AG10803 (cell line): ENCODE data around the gene ADD1.
A peak's percentile ranks its signal among the peaks of the same experiment; 100 is the strongest.

ENCODE experiments used
- DNase-seq: peaks from one replicate; pipeline ENCODE4 v3.0.0; 2010; ENCODE audit warnings: low read depth
- H3K4me3 ChIP-seq: 2 replicates; pipeline ENCODE4 v1.5.1; 2011; ENCODE audit warnings: mild to moderate bottlenecking, low read length, control low read depth
- CTCF ChIP-seq: conservative IDR thresholded peaks from 2 replicates; pipeline ENCODE4 v1.5.1; 2011; ENCODE audit warnings: mild to moderate bottlenecking, low read length, control low read depth, inconsistent platforms

ADD1 gene

GRCh38 chr4:2797545-2798305, 45.9 kb upstream of the ADD1 start:
- no peak overlapping the region for H3K4me3 ChIP-seq
- no peak for DNase-seq
- no peak for TF ChIP-seq CTCF

- no peak for DNase-seq
- H3K4me3 ChIP-seq, result no peak overlapping the region
- no peak for TF ChIP-seq CTCF
Measured at GRCh38 chr4:2798399-2799223, 45.0 kb upstream of the ADD1 start.

- no peak overlapping the region for H3K4me3 ChIP-seq
- TF ChIP-seq CTCF, result no peak
- no peak for DNase-seq
Measured at GRCh38 chr4:2799224-2799911, 44.3 kb upstream of the ADD1 start.

GRCh38 chr4:2799971-2800690, 43.5 kb upstream of the ADD1 start:
- H3K4me3 ChIP-seq, result no peak overlapping the region

GRCh38 chr4:2800691-2801596, 42.7 kb upstream of the ADD1 start:
- peak overlapping the region; percentile 12; the same call in 1 of the 2 replicates for H3K4me3 ChIP-seq
- DNase-seq, result peak; percentile 44
- no peak for TF ChIP-seq CTCF

More at GRCh38 chr4:2799971-2800690, 43.5 kb upstream of the ADD1 start:
- TF ChIP-seq CTCF, result no peak
- no peak for DNase-seq
